ENCODE measurements around the gene RTKN.
A peak's percentile ranks its signal among the peaks of the same experiment; 100 is the strongest.

The RTKN gene

GRCh38 chr2:74379851-74380789 is 61.6 kb downstream of the RTKN start, which contains the start of gene DCTN1:
Gene DCTN1, minus strand, starts transcription at chr2:74380311. Its CDS starts 274 bp downstream, at chr2:74380037.
- DNase-seq (ENCODE audit: low spot score), result peak; percentile 57

- no peak for DNase-seq (ENCODE audit: low spot score)
These were observed 63.7 kb downstream of the RTKN start for GRCh38 chr2:74378007-74378406.

- DNase-seq (ENCODE audit: low spot score), result no peak
These were observed 65.9 kb downstream of the RTKN start for GRCh38 chr2:74375838-74376237.

Measured in SK-N-DZ (cell line).